GM18508 (cell line): ENCODE results near the gene FBXW10.
"Not testable (repeated sequence)": the region's sequence is repeated elsewhere in the genome, so short reads cannot be mapped to it uniquely, and the experiment has no call there.

Experiments used
- ATAC-seq: cut with Tn5 transposase; IDR thresholded peaks from one replicate; pipeline ENCODE4 v1.9.1; 2021; ENCODE audit warnings: moderate number of reproducible peaks; ENCODE audit not compliant: insufficient read depth, unreplicated experiment

FBXW10 gene

GRCh38 chr17:18821430-18821829 lies 77.6 kb downstream of the FBXW10 start:
- not testable (repeated sequence) for ATAC-seq

GRCh38 chr17:18827613-18828012 lies 83.8 kb downstream of the FBXW10 start:
- not testable (repeated sequence) for ATAC-seq
